ENCODE measurements around the gene INTS6. TPM values are rescaled to one million over a fixed set of nuclear protein-coding genes. Genes with fewer than 3 reads are reported as not detected.

Gene INTS6
- total RNA-seq, 4 donors from 2014 or later = 30.8 to 60.1 (median 45.5) TPM

DNA sequence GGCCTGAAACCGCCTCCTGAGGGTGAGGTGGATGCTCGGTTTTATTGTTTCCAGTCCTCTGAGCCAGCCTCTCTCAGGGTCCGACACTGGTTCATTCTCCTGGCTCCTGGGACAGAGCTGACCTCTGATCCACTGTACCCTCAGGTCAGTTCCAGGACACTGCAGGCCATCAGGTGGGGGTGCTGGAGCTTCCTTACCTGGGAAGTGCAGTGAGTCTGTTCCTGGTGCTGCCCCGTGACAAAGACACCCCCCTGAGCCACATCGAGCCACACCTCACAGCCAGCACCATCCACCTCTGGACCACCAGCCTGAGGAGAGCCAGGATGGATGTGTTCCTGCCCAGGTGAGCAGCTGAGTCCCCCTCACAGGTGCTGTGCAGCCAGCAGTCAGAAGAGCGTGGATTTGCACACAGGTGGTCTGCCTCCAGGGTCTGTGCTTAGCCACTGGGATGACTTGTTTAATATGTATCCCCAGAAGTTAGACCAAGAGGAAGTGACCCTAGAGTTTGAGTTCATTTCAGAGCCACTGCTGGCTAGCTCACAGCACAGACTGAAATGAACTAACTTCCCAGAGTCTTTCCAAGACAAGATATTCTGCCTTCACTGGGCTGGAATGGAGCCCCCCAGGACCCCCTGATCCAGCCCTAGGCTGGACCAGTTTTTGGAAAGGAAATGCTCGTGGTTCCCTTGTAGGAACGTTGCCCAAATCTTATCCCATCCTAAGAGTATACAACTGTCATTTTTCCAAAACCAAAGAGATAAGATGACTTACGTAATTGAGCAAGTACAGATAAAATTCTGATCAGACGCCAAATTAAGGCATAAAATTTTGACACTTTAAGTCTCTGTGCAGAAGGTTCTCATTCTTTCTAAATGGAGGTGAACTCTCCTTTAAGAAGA lies 104.5 kb downstream of the INTS6 start:
- no peak for DNase-seq (ENCODE audit: low spot score in 2 of 2)
- Histone ChIP-seq H3K9me3 (no peaks in the 10 kb centered on the region), H3K36me3 (peaks cover 0 to 12% (median 0%) of the 10 kb centered on the region in 3 donors), H3K4me1 (no peaks in the 10 kb centered on the region), H3K27me3 (no peaks in the 10 kb centered on the region), H3K4me3 (no peak overlapping the region), H3K27ac (no peak overlapping the region)
- 83 to 94% methylated on average over 10 of the region's 10 CpGs for WGBS, 2 donors
- TF ChIP-seq POLR2A (IDR thresholded peaks at IDR 0.05) = no peak
- no peak for TF ChIP-seq EP300 (IDR thresholded peaks at IDR 0.05)
- TF ChIP-seq, protein P1, sequence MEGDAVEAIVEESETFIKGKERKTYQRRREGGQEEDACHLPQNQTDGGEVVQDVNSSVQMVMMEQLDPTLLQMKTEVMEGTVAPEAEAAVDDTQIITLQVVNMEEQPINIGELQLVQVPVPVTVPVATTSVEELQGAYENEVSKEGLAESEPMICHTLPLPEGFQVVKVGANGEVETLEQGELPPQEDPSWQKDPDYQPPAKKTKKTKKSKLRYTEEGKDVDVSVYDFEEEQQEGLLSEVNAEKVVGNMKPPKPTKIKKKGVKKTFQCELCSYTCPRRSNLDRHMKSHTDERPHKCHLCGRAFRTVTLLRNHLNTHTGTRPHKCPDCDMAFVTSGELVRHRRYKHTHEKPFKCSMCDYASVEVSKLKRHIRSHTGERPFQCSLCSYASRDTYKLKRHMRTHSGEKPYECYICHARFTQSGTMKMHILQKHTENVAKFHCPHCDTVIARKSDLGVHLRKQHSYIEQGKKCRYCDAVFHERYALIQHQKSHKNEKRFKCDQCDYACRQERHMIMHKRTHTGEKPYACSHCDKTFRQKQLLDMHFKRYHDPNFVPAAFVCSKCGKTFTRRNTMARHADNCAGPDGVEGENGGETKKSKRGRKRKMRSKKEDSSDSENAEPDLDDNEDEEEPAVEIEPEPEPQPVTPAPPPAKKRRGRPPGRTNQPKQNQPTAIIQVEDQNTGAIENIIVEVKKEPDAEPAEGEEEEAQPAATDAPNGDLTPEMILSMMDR (IDR thresholded peaks at IDR 0.05) = no peak

DNA sequence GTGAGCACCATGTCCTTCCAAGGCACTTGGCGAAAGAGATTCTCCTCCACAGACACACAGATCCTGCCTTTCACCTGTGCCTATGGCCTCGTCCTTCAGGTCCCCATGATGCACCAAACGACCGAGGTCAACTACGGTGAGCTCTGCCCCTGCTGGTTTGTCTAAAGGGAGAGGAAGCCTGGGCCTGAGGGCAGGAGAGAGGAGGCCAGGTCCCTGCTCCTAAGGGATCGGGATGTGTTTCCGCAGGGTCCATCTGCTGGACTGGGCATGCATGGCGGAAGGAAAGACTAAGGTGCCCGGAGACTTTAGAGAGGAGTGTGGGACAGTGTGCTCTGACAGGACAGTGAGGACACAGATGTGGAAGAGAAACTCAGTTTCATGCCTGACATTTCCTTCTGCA lies 105.7 kb downstream of the INTS6 start:
- 86 to 91% methylated on average over 9 of the region's 9 CpGs for WGBS, 2 donors
- DNase-seq (ENCODE audit: low spot score in 2 of 2) = no peak
- Histone ChIP-seq H3K4me3 (no peak overlapping the region), H3K36me3 (peaks cover 0 to 12% (median 0%) of the 10 kb centered on the region in 3 donors), H3K27ac (no peak overlapping the region), H3K4me1 (no peaks in the 10 kb centered on the region), H3K27me3 (no peaks in the 10 kb centered on the region), H3K9me3 (no peaks in the 10 kb centered on the region)
- TF ChIP-seq POLR2A (IDR thresholded peaks at IDR 0.05) (no peak), EP300 (IDR thresholded peaks at IDR 0.05) (no peak)
- TF ChIP-seq, protein P1 (IDR thresholded peaks at IDR 0.05) = no peak

DNA sequence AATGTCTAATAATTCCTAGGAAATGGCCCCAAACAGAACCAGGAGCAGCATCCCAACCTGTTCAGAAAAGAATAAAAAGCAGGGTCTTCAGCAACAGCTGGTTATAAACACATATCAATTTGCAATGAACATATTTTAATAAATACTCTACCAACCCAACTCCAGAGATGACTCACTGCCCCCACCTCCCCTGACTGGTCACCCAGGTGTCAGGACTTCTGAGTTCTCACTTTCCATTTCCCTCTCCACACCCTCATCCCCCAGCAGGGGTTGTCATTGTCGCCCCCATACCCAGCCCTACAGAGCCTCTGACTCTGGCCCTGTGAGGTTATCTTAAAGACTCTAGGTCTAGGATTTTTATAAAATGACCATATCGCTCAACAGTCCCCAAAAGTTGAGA lies 106.4 kb downstream of the INTS6 start:
- H3K27me3 ChIP-seq = no peaks in the 10 kb centered on the region
- 84 to 85% methylated on average over 2 of the region's 2 CpGs for WGBS, 2 donors
- TF ChIP-seq EP300 (IDR thresholded peaks at IDR 0.05) = no peak
- TF ChIP-seq, protein P1 (IDR thresholded peaks at IDR 0.05) = no peak
- TF ChIP-seq POLR2A (IDR thresholded peaks at IDR 0.05) = no peak
- peaks cover 0 to 12% (median 0%) of the 10 kb centered on the region in 3 donors for H3K36me3 ChIP-seq
- H3K27ac ChIP-seq = no peak overlapping the region
- no peaks in the 10 kb centered on the region for H3K4me1 ChIP-seq
- H3K4me3 ChIP-seq = no peak overlapping the region
- no peak for DNase-seq (ENCODE audit: low spot score in 2 of 2)
- no peaks in the 10 kb centered on the region for H3K9me3 ChIP-seq

DNA sequence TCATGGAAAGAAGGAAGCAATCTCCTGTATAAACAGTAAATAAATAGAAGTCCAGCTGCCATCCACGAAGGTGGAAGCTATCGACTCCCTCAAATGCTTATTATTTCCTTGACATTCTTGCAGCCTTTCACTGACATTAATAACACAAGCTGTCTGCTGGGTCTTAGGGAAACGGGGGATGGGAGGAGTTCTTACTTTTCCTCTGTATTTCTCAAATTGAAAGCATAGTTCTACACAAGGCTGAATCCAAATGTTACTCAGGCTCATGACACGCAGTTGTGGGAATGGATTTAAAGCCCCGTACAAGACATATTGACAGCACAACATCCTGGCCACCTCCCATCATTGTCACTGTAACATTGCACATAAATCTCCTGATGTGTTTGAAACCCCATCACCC lies 109.4 kb downstream of the INTS6 start:
- peaks cover 0 to 7% (median 0%) of the 10 kb centered on the region in 3 donors for H3K36me3 ChIP-seq
- no peak for TF ChIP-seq POLR2A (IDR thresholded peaks at IDR 0.05)
- TF ChIP-seq EP300 (IDR thresholded peaks at IDR 0.05) = no peak
- TF ChIP-seq, protein P1 (IDR thresholded peaks at IDR 0.05) = no peak

DNA sequence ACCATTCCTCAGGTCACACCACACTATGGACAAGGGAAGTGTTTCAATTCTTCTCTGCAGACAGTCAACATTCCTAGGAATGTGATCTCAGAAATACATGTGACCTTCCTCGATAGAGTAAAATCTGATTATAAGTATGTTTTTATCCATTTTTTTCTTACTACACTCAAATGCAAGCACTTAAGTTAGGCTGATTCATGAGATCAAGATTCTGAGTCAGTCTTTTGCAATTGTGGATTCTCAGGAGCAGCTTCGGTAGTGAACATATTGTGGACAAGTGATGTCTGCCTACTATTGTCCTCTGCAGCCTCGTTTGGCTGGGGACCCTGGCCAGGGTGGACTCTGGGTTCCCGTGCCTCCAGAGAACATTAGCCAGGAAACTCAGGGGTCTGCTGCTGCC lies 110.1 kb downstream of the INTS6 start:
- Histone ChIP-seq H3K4me3 (no peak overlapping the region), H3K27me3 (no peaks in the 10 kb centered on the region), H3K9me3 (no peaks in the 10 kb centered on the region), H3K27ac (no peak overlapping the region), H3K4me1 (no peaks in the 10 kb centered on the region), H3K36me3 (peaks cover 0 to 7% (median 0%) of the 10 kb centered on the region in 3 donors)
- TF ChIP-seq, protein P1 (IDR thresholded peaks at IDR 0.05) = no peak
- TF ChIP-seq EP300 (IDR thresholded peaks at IDR 0.05) = no peak
- no peak for DNase-seq (ENCODE audit: low spot score in 2 of 2)
- WGBS, 2 donors = 60 to 65% methylated on average over 4 of the region's 4 CpGs

More for the DNA sequence above, 109.4 kb downstream of the INTS6 start:
- DNase-seq (ENCODE audit: low spot score in 2 of 2) = no peak
- WGBS, 2 donors = 63 to 65% methylated on average over 5 of the region's 5 CpGs
- no peak overlapping the region for H3K27ac ChIP-seq
- no peaks in the 10 kb centered on the region for H3K9me3 ChIP-seq
- no peak overlapping the region for H3K4me3 ChIP-seq
- H3K4me1 ChIP-seq = no peaks in the 10 kb centered on the region
- H3K27me3 ChIP-seq = no peaks in the 10 kb centered on the region
